K562 (cell line): Measurements from ENCODE around the gene SHB. TPM values are rescaled to one million over a fixed set of nuclear protein-coding genes. Genes with fewer than 3 reads are reported as not detected.

Source experiments
- ETV1 ChIP-seq: fragments of 450-650 bp; conservative IDR thresholded peaks from 2 replicates; pipeline ENCODE4 v1.6.1; 2016; ENCODE audit warnings: missing genetic modification characterization, control low read depth, low read depth, missing compliant biosample characterization
- MECOM ChIP-seq: fragments of 250-450 bp; sonication (Bioruptor Pico); IDR thresholded peaks from 2 replicates; pipeline ENCODE4 v1.8.0; 2022; ENCODE audit warnings: inconsistent platforms
- NFRKB ChIP-seq: fragments of 450-650 bp; IDR thresholded peaks from 2 replicates; pipeline ENCODE4 v1.6.1; 2016; ENCODE audit warnings: low read depth
- RBM17 ChIP-seq: fragments of 200-400 bp; formaldehyde crosslinking; IDR thresholded peaks from 2 replicates; pipeline ENCODE4 v1.6.1; 2017; ENCODE audit warnings: low read depth, mild to moderate bottlenecking, low read length, borderline replicate concordance
- RREB1 ChIP-seq: fragments of 250-450 bp; sonication (Bioruptor Pico); IDR thresholded peaks from 2 replicates; pipeline ENCODE4 v1.4.0; 2020
- RUNX1 ChIP-seq: sonication (generic); IDR thresholded peaks from 2 replicates; pipeline ENCODE4 v1.6.1; 2016; ENCODE audit warnings: antibody characterized with exemption, low read depth
- SAFB ChIP-seq: fragments of 200-400 bp; formaldehyde crosslinking; IDR thresholded peaks from 2 replicates; pipeline ENCODE4 v1.6.1; 2017; ENCODE audit warnings: low read depth, low read length, borderline replicate concordance
- THAP7 ChIP-seq: fragments of 250-450 bp; sonication (Bioruptor Pico); IDR thresholded peaks from 2 replicates; pipeline ENCODE4 v1.5.0; 2021
- ZC3H8 ChIP-seq: fragments of 450-650 bp; IDR thresholded peaks from 2 replicates; pipeline ENCODE4 v1.6.1; 2017
- ZNF764 ChIP-seq: fragments of 250-450 bp; sonication (Bioruptor Pico); IDR thresholded peaks from 2 replicates; pipeline ENCODE4 v1.4.0; 2020; ENCODE audit warnings: low read depth, mild to moderate bottlenecking, moderate library complexity
- polyA plus RNA-seq, 8 experiments: library from polyadenylated mRNA; depleted of rRNA in 4 of 8; stranded (reverse) in 5 of 8; unstranded in 3 of 8; fragments of >200 nt; fragmentation: Nextera tagmentation in 2 of 8; fragmentation: Illumina TruSeq in 1 of 8; extraction: Ambion mirVana in 2 of 8; extraction: Trizol in 1 of 8; gene quantifications; 2 replicates each; pipeline versions ENCODE4 v1.2.1 to v1.2.3, GENCODE V29; 2011 to 2014; ENCODE audit warnings: inconsistent platforms in 1 of 8, missing spikeins in 1 of 8
- total RNA-seq, 7 experiments: library from RNA; depleted of rRNA in 6 of 7; stranded (reverse); fragments of >200 nt in 6 of 7; fragmentation: Illumina TruSeq in 2 of 7; extraction: Trizol in 2 of 7; gene quantifications; 2 replicates each; pipeline versions ENCODE4 v1.2.1 to v1.2.3, GENCODE V29; 2011 to 2021; ENCODE audit warnings: low replicate concordance in 1 of 7

The SHB gene
- total and polyA plus RNA-seq, 9 of the 15 experiments (the other 6 are each of a cell fraction or from before 2014, with no cell fraction given), result 0.78 to 16.0 (median 5.3) TPM

- TF ChIP-seq SAFB (no peak), ZC3H8 (no peak), RBM17 (no peak), MECOM (peak; percentile 88), NFRKB (no peak), ZNF764 (CRISPR knock-in tag) (no peak), ETV1 (tag) (peak; percentile 93), THAP7 (CRISPR knock-in tag) (no peak), RUNX1 (no peak), RREB1 (CRISPR knock-in tag) (no peak)
These were observed 84.1 kb downstream of the SHB start (continued) for GRCh38 chr9:37984672-37985611.
